ENCODE results near the gene HDAC6. TPM values are rescaled to one million over a fixed set of nuclear protein-coding genes. Genes with fewer than 3 reads are reported as not detected.

The HDAC6 gene
- total and polyA plus RNA-seq, 2 of the 13 experiments (the other 11 are each of a cell fraction or from before 2014, with no cell fraction given) = 80.4 to 93.6 TPM

- TF ChIP-seq FOXC1 (CRISPR knock-in tag; IDR thresholded peaks at IDR 0.05; ENCODE audit: borderline replicate concordance) (no peak), ATF3 (CRISPR knock-in tag; IDR thresholded peaks at IDR 0.05) (no peak), PBX3 (CRISPR knock-in tag; IDR thresholded peaks at IDR 0.05; ENCODE audit: borderline replicate concordance) (no peak)
These were observed 15.5 kb upstream of the HDAC6 start, which contains the start of gene GATA1 (continued) for GRCh38 chrX:48786341-48786800.

- TF ChIP-seq ISL2 (CRISPR knock-in tag; IDR thresholded peaks at IDR 0.05) = no peak
- no peak for TF ChIP-seq RFXANK (CRISPR knock-in tag; IDR thresholded peaks at IDR 0.05)
- TF ChIP-seq YEATS2 (CRISPR knock-in tag; IDR thresholded peaks at IDR 0.05; ENCODE audit: borderline replicate concordance) = no peak
- no peak for TF ChIP-seq GZF1 (CRISPR knock-in tag; IDR thresholded peaks at IDR 0.05)
- Histone ChIP-seq H3K27ac (ENCODE audit: extremely low read length, insufficient read depth, low read length) (no peak overlapping the region), H3K4me1 (ENCODE audit: insufficient read depth, low read length) (no peaks in the 10 kb centered on the region), H3K27me3 (ENCODE audit: control insufficient read depth in 1 of 2, insufficient read depth in 2 of 2, low read length in 2 of 2) (no peaks in the 10 kb centered on the region; a peak in 1 of 5 replicates), H3K9me3 (ENCODE audit: low read length) (no peaks in the 10 kb centered on the region), H3K4me3 (replicated peaks in 1 of 3; ENCODE audit: insufficient read depth in 1 of 3, low read depth in 2 of 3, low read length in 3 of 3) (no peak overlapping the region), H4K20me1 (ENCODE audit: insufficient read depth, low read length) (no peaks in the 10 kb centered on the region), H3K79me2 (ENCODE audit: insufficient read depth, low read length) (no peaks in the 10 kb centered on the region), H3K36me3 (replicated peaks in 1 of 2; ENCODE audit: control insufficient read depth in 1 of 2, insufficient read depth in 2 of 2, low read length in 2 of 2) (no peaks in the 10 kb centered on the region), H3K4me2 (ENCODE audit: low read depth, low read length) (no peak overlapping the region), H3K9ac (ENCODE audit: insufficient read depth, low read depth, low read length) (no peak overlapping the region), H2AFZ (ENCODE audit: low read length) (no peak overlapping the region)
- intact Hi-C loops (cut with micrococcal nuclease; ENCODE audit: unreplicated experiment) (no loop called here), in situ Hi-C loops (cut with HindIII; ENCODE audit: extremely low pct_ligation_motif_present, low pct_unique_long_range_greater_than_20kb) (no loop called here)
- ChIA-PET CTCF (ENCODE audit: low intra/inter-chr PET ratio, low total read pairs) (no interaction called here), POLR2A (no interaction called here)
- no peak for DNase-seq (ENCODE audit: low spot score)
- WGBS (ENCODE audit: low lambda C conversion rate) = 19% methylated on average over 6 of the region's 6 CpGs
- BruUV-seq (replicated peaks) = no TSS peak
- FAIRE-seq = no peak
- no peak for ATAC-seq
These were observed 14.9 kb upstream of the HDAC6 start for GRCh38 chrX:48786825-48787504.

All from HepG2 (cell line).